22Rv1 (cell line): ENCODE results near the gene AATK.

Experiments
- CTCF ChIP-seq: fragments of 450-650 bp; IDR thresholded peaks from 2 replicates; pipeline ENCODE4 v1.5.1; 2017; ENCODE audit warnings: mild to moderate bottlenecking
- ZFX ChIP-seq: fragments of 450-650 bp; IDR thresholded peaks from 2 replicates; pipeline ENCODE4 v1.6.1; 2017; ENCODE audit warnings: antibody characterized with exemption, borderline replicate concordance

- TF ChIP-seq CTCF = no peak
- no peak for TF ChIP-seq ZFX
Observed at GRCh38 chr17:81162491-81162890, 3.5 kb downstream of the AATK start.
